Activated CD4-positive, alpha-beta memory T cell treated with anti-CD3 and anti-CD28 coated beads, Interleukin-2, amount 10 ng/mL, durations not matched to agents 7 days and 5 days (primary cell): ENCODE results near the gene KCNIP2. TPM values are rescaled to one million over a fixed set of nuclear protein-coding genes. Genes with fewer than 3 reads are reported as not detected.

Source experiments
- CTCF ChIA-PET: fragments of 350-600 bp; sonication (Branson Sonifier 250); formaldehyde crosslinking; loops from one replicate; lab custom pipeline; 2021; ENCODE audit warnings: antibody characterized with exemption, inconsistent platforms; lab: Charles Lee
- POLR2A ChIA-PET: fragments of 350-600 bp; sonication (Branson Sonifier 250); formaldehyde crosslinking; loops from one replicate; lab custom pipeline; 2021; ENCODE audit warnings: antibody characterized with exemption; lab: Charles Lee
- DNase-seq: peaks from one replicate; pipeline ENCODE4 v3.0.0-alpha.2; 2020
- H3K27ac Mint-ChIP-seq: one replicate; pipeline ENCODE4 v1.8.0; 2021; ENCODE audit warnings: mild to moderate bottlenecking, mixed read lengths
- H3K27me3 Mint-ChIP-seq: one replicate; pipeline ENCODE4 v1.8.0; 2021; ENCODE audit warnings: mixed read lengths
- H3K36me3 Mint-ChIP-seq: one replicate; pipeline ENCODE4 v1.8.0; 2021; ENCODE audit warnings: low read depth, mixed read lengths
- H3K4me1 Mint-ChIP-seq: one replicate; pipeline ENCODE4 v1.8.0; 2021; ENCODE audit warnings: mixed read lengths
- H3K4me3 Mint-ChIP-seq: one replicate; pipeline ENCODE4 v1.8.0; 2021; ENCODE audit warnings: mild to moderate bottlenecking, mixed read lengths
- H3K9me3 Mint-ChIP-seq: one replicate; pipeline ENCODE4 v1.8.0; 2021; ENCODE audit warnings: mixed read lengths
- total RNA-seq, 2 experiments: library from RNA; stranded (reverse); gene quantifications; one replicate each; pipeline ENCODE4 v1.2.3, GENCODE V29; 2021

KCNIP2 gene
- total RNA-seq: 1 to 10 TPM; 2.5 to 2.6 TPM

GRCh38 chr10:101843032-101844021 is at the start of gene KCNIP2:
KCNIP2 (minus strand) TSS chr10:101843800; CDS start chr10:101843568, 232 bp downstream.
- Mint-ChIP-seq H3K4me1 (peaks cover 38% of the 10 kb centered on the region), H3K27me3 (peaks cover 19% of the 10 kb centered on the region), H3K27ac (no peak within 1 kb of the TSS), H3K4me3 (peak within 1 kb of the TSS; percentile 63), H3K36me3 (peaks cover 3% of the 10 kb centered on the region), H3K9me3 (no peaks in the 10 kb centered on the region)
- POLR2A ChIA-PET: no interaction called here
- DNase-seq: no peak
- CTCF ChIA-PET: interaction anchor here (0.7 to 11.0 kb wide), 6 partner anchors 15 to 229 kb away, joined by 3 to 181 read pairs (median 28); partner anchors contain the start of gene OGA

GRCh38 chr10:101892782-101893391 is 49.3 kb upstream of the KCNIP2 start:
- no peak for DNase-seq
- ChIA-PET CTCF (interaction anchor here (1.2 to 1.3 kb wide), 2 partner anchors 52 to 117 kb away, joined by 4 to 5 read pairs; no protein-coding TSS in a partner anchor), POLR2A (interaction anchor here (1.0 kb wide), 1 partner anchor 222 kb away, joined by 3 read pairs; no protein-coding TSS in a partner anchor)
- Mint-ChIP-seq H3K27ac (no peak overlapping the region), H3K4me3 (no peak overlapping the region), H3K9me3 (no peaks in the 10 kb centered on the region), H3K36me3 (no peaks in the 10 kb centered on the region), H3K4me1 (peaks cover 14% of the 10 kb centered on the region), H3K27me3 (no peaks in the 10 kb centered on the region)

GRCh38 chr10:101889256-101890210 is 45.9 kb upstream of the KCNIP2 start:
- Mint-ChIP-seq H3K4me3 (no peak overlapping the region), H3K36me3 (peaks cover 4% of the 10 kb centered on the region), H3K27me3 (no peaks in the 10 kb centered on the region), H3K4me1 (peaks cover 14% of the 10 kb centered on the region), H3K9me3 (no peaks in the 10 kb centered on the region), H3K27ac (no peak overlapping the region)
- CTCF ChIA-PET: interaction anchor here (0.6 to 8.1 kb wide), 32 partner anchors 8 to 212 kb away, joined by 3 to 74 read pairs (median 4); no protein-coding TSS in a partner anchor
- POLR2A ChIA-PET: interaction anchor here (0.7 kb wide), 1 partner anchor 9 kb away, joined by 3 read pairs; no protein-coding TSS in a partner anchor
- DNase-seq: peak; percentile 74

- Mint-ChIP-seq H3K27me3 (no peaks in the 10 kb centered on the region), H3K4me3 (no peak overlapping the region), H3K9me3 (no peaks in the 10 kb centered on the region), H3K4me1 (peaks cover 14% of the 10 kb centered on the region), H3K27ac (no peak overlapping the region), H3K36me3 (peaks cover 4% of the 10 kb centered on the region)
- ChIA-PET CTCF (interaction anchor here (0.6 to 8.1 kb wide), 18 partner anchors 8 to 901 kb away, joined by 3 to 74 read pairs (median 6); no protein-coding TSS in a partner anchor), POLR2A (interaction anchor here (0.7 kb wide), 1 partner anchor 10 kb away, joined by 3 read pairs; no protein-coding TSS in a partner anchor)
- DNase-seq: no peak
Measured at GRCh38 chr10:101888251-101888949, 44.8 kb upstream of the KCNIP2 start.

GRCh38 chr10:101887775-101888174 is 44.2 kb upstream of the KCNIP2 start:
- POLR2A ChIA-PET: no interaction called here
- Mint-ChIP-seq H3K27ac (no peak overlapping the region), H3K36me3 (peaks cover 4% of the 10 kb centered on the region), H3K4me1 (peaks cover 14% of the 10 kb centered on the region), H3K4me3 (no peak overlapping the region), H3K9me3 (no peaks in the 10 kb centered on the region), H3K27me3 (no peaks in the 10 kb centered on the region)
- no peak for DNase-seq
- CTCF ChIA-PET: interaction anchor here (0.7 to 8.1 kb wide), 10 partner anchors 9 to 431 kb away, joined by 3 to 74 read pairs (median 6); no protein-coding TSS in a partner anchor

GRCh38 chr10:101886521-101887312 is 43.1 kb upstream of the KCNIP2 start:
- Mint-ChIP-seq H3K36me3 (peaks cover 4% of the 10 kb centered on the region), H3K9me3 (no peaks in the 10 kb centered on the region), H3K4me3 (no peak overlapping the region), H3K4me1 (peaks cover 14% of the 10 kb centered on the region), H3K27ac (no peak overlapping the region), H3K27me3 (no peaks in the 10 kb centered on the region)
- ChIA-PET POLR2A (no interaction called here), CTCF (interaction anchor here (1.0 to 8.1 kb wide), 3 partner anchors 46 to 186 kb away, joined by 3 to 74 read pairs (median 55); no protein-coding TSS in a partner anchor)
- no peak for DNase-seq

- ChIA-PET CTCF (interaction anchor here (0.9 to 2.1 kb wide), 3 partner anchors 8 to 192 kb away, joined by 3 to 9 read pairs (median 6); no protein-coding TSS in a partner anchor), POLR2A (no interaction called here)
- peaks cover 2% of the 10 kb centered on the region for H3K4me1 Mint-ChIP-seq
- DNase-seq: no peak
- no peaks in the 10 kb centered on the region for H3K9me3 Mint-ChIP-seq
- no peak overlapping the region for H3K27ac Mint-ChIP-seq
- no peaks in the 10 kb centered on the region for H3K27me3 Mint-ChIP-seq
- H3K4me3 Mint-ChIP-seq: no peak overlapping the region
- H3K36me3 Mint-ChIP-seq: peaks cover 4% of the 10 kb centered on the region
Measured at GRCh38 chr10:101881036-101881774, 37.6 kb upstream of the KCNIP2 start.

GRCh38 chr10:101880232-101880573 is 36.6 kb upstream of the KCNIP2 start:
- no peak overlapping the region for H3K4me3 Mint-ChIP-seq
- peaks cover 9% of the 10 kb centered on the region for H3K4me1 Mint-ChIP-seq
- H3K27ac Mint-ChIP-seq: no peak overlapping the region
- H3K9me3 Mint-ChIP-seq: no peaks in the 10 kb centered on the region
- no peaks in the 10 kb centered on the region for H3K36me3 Mint-ChIP-seq
- ChIA-PET CTCF (interaction anchor here (1.6 to 2.1 kb wide), 2 partner anchors 9 to 39 kb away, joined by 6 to 9 read pairs; no protein-coding TSS in a partner anchor), POLR2A (no interaction called here)
- H3K27me3 Mint-ChIP-seq: no peaks in the 10 kb centered on the region
- DNase-seq: no peak

GRCh38 chr10:101879456-101880231 is 36.0 kb upstream of the KCNIP2 start:
- no peak overlapping the region for H3K27ac Mint-ChIP-seq
- POLR2A ChIA-PET: no interaction called here

GRCh38 chr10:101878869-101879268 is 35.3 kb upstream of the KCNIP2 start:
- H3K27ac Mint-ChIP-seq: no peak overlapping the region
- no peaks in the 10 kb centered on the region for H3K27me3 Mint-ChIP-seq
- H3K4me1 Mint-ChIP-seq: peaks cover 15% of the 10 kb centered on the region
- no peaks in the 10 kb centered on the region for H3K9me3 Mint-ChIP-seq
- no peak for DNase-seq
- H3K36me3 Mint-ChIP-seq: no peaks in the 10 kb centered on the region
- H3K4me3 Mint-ChIP-seq: no peak overlapping the region
- POLR2A ChIA-PET: interaction anchor here (0.6 kb wide), 1 partner anchor 148 kb away, joined by 3 read pairs; no protein-coding TSS in a partner anchor
- CTCF ChIA-PET: interaction anchor here (0.8 to 1.4 kb wide), 2 partner anchors 9 to 39 kb away, joined by 3 to 4 read pairs; no protein-coding TSS in a partner anchor

More at GRCh38 chr10:101879456-101880231, 36.0 kb upstream of the KCNIP2 start:
- CTCF ChIA-PET: interaction anchor here (1.4 to 2.1 kb wide), 3 partner anchors 10 to 39 kb away, joined by 4 to 9 read pairs (median 6); no protein-coding TSS in a partner anchor
- H3K36me3 Mint-ChIP-seq: no peaks in the 10 kb centered on the region
- no peak for DNase-seq
- H3K4me1 Mint-ChIP-seq: peaks cover 15% of the 10 kb centered on the region
- no peaks in the 10 kb centered on the region for H3K27me3 Mint-ChIP-seq
- no peaks in the 10 kb centered on the region for H3K9me3 Mint-ChIP-seq
- no peak overlapping the region for H3K4me3 Mint-ChIP-seq
